ENCODE results near the gene PTGDS.

GRCh38 chr9:137014166-137014565 is 36.9 kb downstream of the PTGDS start:
- TF ChIP-seq CTCF (IDR thresholded peaks at IDR 0.05) (no peak), POLR2AphosphoS5 (IDR thresholded peaks at IDR 0.05) (no peak)

Measured in esophagus muscularis mucosa (tissue), 3 donors.